NCI-H748 (cell line): ENCODE measurements around the gene ATP8A1.
A peak's percentile ranks its signal among the peaks of the same experiment; 100 is the strongest.

ENCODE experiments used
- DNase-seq: peaks from one replicate; lab custom pipeline; 2025; ENCODE audit not compliant: unreplicated experiment; lab: John Stamatoyannopoulos, UW

Gene ATP8A1

DNA sequence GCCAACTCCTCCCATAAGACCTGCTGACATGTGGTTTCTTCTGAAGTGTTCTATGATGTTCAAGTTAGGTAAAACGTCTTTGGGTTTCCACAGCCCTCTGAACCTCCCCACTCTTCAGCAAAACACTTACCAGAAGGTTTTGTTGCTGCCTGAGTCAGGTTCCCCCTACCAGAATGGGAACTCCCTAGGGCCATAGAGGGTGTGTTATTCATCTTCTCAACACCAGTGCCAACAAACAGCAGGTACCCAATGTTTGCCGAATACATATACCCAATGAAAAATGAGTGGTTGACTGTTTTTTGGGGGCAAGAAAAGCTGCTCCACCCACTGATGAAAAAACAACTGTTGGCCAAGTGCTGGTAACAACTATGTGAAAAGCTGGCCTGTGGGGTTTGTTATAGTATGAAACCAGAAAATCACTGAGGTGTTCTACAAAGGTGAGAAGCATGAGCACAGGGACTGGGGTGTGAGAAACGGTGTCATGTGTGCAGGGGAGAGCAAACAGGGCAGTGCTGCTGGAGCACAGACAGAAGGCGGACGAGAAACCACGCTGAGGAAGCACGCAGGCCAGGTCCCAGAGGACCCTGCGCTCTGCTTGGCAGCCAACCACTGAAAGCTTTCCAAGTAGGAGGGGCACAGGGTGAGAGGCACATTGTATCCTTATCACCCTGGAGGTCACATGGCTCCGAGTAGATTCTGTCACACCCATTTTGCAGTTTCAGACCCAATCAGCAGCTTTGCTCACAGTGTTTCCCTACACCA lies 28.8 kb downstream of the ATP8A1 start:
- no peak for DNase-seq

DNA sequence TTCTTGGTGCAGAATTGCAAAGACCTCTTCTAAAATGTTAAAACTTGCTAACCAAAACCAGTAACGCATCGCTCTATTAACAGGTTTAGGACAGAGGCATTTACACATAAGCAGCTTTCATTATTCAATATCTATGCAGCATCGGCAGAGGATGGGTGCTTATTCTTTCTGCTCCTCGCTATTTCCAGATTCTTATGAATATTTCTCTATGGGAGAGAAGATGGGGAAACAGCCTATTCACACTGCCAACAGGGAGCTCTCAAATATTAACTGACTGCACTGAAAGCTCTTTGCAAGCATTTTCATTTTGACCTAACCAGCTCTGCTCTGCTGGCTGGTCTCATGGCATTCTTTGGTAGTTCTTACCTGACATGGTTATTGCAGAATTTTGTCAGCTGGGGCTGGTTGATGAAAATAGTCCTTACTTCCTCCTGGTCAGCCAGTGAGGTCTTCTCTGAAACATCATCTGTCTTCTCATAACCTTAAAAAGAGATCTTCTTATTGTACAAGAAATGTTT lies 30.2 kb downstream of the ATP8A1 start:
- DNase-seq: no peak

DNA sequence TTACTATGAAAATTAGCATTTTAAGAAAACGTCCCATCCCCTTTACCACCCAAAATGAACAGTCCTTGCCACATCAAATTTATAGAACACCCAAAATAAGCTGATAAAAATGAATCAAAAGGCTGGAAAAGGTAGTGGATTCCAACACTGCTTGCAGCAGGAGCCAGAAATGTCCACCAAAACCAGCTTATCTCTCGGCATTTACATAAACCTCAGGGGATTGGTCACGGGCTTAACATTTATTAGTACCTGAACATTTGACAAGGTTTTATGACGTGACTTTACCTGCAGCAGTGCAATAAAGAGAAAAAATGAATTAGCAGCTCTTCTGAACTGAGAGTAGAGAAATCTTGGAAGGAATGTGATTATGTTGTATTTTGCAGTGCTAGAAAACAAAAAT lies 31.6 kb downstream of the ATP8A1 start:
- no peak for DNase-seq

DNA sequence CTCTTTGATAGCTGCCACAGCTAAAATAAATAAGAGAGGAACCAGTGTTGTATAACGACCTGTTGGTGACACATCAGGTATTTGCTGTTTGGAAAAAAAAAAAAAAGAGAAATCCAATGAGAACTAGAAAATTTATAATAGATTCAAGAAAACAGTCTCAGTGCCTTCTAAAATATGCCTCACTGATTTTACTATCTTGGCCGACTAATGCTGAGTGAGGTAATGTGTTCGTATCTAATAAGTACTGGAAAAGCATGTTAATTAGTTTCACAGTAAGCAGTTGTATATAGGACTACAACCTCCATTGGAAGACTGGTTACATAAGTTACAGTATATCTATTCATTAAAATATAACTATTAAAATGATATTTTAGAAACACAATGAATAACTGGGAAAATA lies 32.4 kb downstream of the ATP8A1 start:
- DNase-seq: no peak

- no peak for DNase-seq
These were observed 38.9 kb downstream of the ATP8A1 start for GRCh38 chr4:42618023-42618422.

DNA sequence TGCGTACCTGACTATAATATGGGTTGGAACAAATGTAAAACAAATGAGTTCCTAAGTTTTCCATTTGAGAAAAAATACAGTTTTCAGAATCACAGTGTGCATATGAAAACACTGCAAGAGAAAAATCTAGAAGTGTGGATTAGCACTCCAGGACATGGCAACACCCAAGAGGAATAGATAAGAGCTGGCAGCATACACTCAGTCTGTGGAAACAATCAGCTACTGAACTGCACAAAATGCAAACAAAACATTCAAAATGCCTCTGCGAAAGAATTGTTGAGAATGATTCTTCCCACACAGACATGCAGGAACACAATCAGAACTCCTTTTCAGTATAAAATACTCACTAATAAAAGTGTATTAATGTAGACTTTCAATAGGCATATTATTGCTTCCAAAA lies 39.9 kb downstream of the ATP8A1 start:
- DNase-seq: no peak

- DNase-seq: no peak
These were observed 40.3 kb downstream of the ATP8A1 start for GRCh38 chr4:42616572-42616971.

DNA sequence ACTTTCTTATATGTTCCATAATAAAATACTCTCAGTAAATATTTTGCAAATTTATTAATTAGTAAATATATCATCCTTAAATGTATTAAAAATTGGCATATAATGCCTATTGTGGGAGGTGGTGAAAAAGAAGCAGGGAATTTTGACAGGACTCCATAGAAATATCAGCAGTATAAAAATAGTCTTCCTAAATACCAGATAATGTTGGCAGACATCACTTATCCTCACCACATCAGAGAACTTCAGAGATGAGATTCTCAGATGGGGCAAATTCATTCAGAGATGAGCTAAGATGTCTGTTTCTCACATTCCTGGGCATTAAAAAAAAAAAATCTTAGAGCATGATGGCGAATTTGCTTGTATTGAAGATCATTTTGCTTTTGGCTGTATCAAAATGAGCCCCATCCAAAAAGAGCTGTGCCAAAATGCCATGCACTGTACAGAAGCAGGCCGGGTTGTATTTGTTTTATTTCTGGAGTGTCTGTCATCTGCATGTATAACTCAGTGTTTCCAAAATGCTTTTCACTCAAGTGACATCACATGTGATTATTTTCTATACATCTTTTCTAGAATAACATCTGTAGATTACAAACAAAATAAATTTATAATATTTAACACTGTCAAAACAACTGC lies 41.7 kb downstream of the ATP8A1 start:
- DNase-seq: no peak

DNA sequence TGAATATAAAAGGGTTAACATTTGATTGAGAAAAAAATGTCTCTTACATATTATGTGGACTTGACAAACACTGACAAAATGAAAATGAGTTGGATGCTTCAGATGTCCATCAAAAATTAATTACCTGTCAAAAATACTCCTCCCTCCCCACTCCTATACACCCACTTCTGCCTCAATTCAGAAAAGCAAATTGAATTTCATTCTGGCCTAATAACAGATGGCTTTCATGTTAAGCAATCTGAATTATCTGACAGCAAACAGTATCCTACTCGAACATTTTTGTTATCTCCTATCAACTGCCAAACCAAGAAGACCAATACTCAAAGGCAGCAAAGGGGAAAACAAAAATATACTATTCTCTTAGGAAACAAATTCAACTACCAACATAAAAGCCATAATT lies 44.0 kb downstream of the ATP8A1 start:
- DNase-seq: no peak

DNA sequence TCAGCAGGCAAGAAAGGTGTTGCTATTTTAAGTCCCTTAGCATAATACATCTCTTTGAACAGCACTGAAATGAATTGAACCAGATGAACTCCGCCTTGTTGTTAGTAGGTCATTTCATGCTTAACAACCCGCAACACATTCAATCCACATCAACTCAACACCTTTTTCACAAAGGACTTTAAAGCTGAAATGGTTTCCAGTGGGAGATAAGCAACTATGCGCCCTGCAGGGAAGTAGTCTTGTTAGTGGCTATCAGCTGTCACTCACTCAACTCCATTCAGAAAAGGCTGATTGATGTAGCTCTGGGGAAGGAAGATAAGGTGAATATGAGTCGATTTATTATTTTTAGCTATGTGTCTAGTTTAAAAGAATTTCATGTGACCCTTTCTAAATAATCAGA lies 46.0 kb downstream of the ATP8A1 start:
- DNase-seq: no peak

DNA sequence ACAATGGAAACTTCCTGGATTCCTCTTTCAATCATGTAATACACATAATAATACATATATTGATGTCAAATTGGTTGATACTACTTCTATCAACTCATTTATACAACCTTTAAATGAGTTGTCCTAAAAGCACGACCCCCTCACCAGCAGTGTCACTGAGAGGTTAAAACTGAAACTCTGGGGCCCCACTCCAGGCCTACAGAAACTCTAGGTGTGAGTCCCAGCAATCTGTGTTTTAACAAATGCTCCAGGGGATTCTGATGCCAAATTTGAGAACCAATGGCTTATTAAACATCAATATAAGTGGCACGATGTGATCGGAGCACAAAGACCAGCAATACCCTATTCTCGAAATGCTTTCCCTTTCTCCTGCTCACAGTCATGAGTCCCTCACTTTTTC lies 47.9 kb downstream of the ATP8A1 start:
- DNase-seq: no peak

DNA sequence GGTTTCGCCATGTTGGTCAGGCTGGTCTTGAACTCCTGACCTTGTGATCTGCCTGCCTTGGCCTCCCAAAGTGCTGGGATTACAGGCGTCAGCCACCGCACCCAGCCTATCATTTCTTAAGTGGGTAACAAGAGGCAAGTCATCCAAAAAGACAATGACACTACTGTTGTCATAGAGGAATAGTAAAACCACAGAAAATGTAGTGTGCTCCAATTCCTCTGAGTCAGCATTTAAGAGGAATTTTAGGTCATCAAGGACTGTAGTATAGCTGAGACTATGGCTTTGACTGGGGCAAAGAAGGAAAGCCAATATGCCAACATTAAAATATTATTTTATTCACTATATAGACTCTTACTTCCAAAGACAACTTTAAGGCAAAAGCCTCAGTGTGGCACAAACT lies 48.4 kb downstream of the ATP8A1 start:
- no peak for DNase-seq

DNA sequence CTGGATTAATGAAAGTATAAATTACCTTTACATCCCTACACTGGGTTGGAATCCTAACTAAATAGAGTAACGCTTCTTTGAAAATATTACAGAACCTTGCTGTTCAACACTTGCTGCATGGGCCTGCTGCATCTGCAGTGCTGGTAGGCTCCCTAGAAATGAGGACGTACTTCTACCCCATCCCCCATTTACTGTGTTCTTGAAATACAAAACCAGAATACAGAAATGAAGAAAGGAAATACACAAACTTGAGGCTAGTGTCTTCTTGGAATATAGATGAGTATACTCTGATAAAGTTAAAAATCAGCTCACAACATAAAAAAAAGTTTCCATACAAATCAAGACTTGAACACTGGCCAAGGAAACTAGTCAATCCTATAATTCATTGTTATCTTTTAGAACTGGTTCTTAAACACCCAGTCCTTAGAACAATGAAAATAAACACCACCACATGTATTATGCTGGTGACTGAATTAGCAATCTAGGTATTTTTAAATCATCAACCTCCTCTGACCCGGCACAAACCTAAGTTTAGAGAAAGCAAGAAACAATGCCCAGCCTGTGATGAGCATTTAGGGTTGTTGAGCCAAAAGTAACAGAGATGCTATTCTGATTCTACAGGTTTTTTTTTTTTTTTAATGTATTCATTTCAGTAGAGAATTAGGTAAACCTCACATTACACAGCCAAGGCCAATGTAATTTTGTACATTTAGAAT lies 49.7 kb downstream of the ATP8A1 start:
- DNase-seq: no peak

GRCh38 chr4:42605264-42605663 lies 51.6 kb downstream of the ATP8A1 start:
- DNase-seq: no peak

- DNase-seq: no peak
These were observed 53.0 kb downstream of the ATP8A1 start for GRCh38 chr4:42603862-42604261.

GRCh38 chr4:42600578-42600977 lies 56.3 kb downstream of the ATP8A1 start:
- DNase-seq: no peak

- DNase-seq: no peak
These were observed 60.0 kb downstream of the ATP8A1 start for GRCh38 chr4:42596918-42597317.

DNA sequence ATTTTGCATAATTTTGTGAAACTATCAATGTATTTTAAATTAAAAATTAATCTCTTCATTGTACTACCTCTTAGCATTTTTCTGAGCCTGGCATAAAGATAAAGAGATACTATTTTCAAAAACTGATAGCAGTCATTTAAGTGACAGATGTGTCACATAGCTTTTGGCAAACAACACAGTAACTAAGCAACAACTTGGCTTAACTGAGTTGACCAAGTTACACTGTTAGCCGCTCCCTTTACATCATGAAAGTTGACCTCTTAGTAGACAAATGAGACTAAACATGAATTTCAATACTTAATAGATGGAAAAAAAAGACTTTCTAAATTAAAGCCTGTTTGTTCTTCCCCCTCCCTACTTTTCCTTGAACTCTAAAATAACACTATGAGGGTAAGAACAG lies 62.0 kb downstream of the ATP8A1 start:
- peak; percentile 21 for DNase-seq

- DNase-seq: no peak
These were observed 68.0 kb downstream of the ATP8A1 start for GRCh38 chr4:42588909-42589308.

DNA sequence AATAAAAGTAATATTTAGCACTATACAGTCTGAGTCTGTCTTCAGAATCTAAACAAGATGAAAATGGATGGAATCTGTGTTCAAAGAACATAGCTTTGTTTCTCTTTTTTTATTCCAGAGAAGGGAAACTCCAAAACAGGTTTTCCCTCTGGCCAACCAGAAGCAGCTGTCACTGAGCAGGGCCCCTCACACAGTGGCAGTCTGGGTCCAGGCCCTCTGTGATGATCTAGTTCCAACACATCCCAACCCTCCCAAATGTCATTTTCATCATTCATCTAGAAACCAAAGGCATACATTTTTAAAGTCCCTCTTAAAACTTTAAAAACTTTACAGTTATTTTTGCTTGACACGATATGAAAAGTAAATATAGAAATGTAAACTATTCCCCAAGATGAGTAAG lies 70.1 kb downstream of the ATP8A1 start:
- DNase-seq: no peak

- no peak for DNase-seq
These were observed 77.0 kb downstream of the ATP8A1 start for GRCh38 chr4:42579903-42580302.

GRCh38 chr4:42578187-42578586 lies 78.7 kb downstream of the ATP8A1 start:
- no peak for DNase-seq
